Activated T-cell treated with anti-CD3 and anti-CD28 coated beads for 4 hours (primary cell): Measurements from ENCODE around the gene BBX.

Experiments used
- DNase-seq: peaks from one replicate; pipeline ENCODE4 v3.0.0-alpha.2; 2020

The BBX gene

GRCh38 chr3:107855710-107856109 is 332.9 kb downstream of the BBX start:
- no peak for DNase-seq

DNA sequence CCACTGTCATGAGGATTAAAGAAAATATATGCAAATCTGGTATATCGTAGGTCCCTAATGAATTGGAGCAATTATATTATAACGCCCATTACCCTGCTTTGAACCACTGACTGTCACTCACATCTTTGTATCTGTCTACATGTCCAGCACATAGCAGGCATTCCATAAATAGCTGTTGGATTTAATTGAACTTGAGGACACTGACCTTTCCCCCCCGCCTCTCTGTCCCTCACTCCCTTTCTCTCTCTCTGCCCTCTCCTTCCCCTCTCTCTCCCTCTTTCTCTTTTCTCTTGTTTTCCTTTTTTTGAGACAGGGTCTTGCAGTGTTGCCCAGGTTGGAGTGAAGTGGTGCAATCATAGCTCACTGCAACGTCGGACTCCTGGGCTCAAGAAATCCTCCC is 335.1 kb downstream of the BBX start:
- no peak for DNase-seq

- DNase-seq = no peak
Measured at GRCh38 chr3:107858876-107859275, 336.1 kb downstream of the BBX start.
